OCI-LY1 (cell line): ENCODE data around the gene PPP1R12A.

Experiments
- CTCF ChIP-seq: fragments of 200-600 bp; sonication (generic), shearing (Covaris generic); IDR thresholded peaks from 2 replicates; pipeline ENCODE4 v1.5.1; 2017; ENCODE audit warnings: mild to moderate bottlenecking, antibody characterized with exemption, low read length, moderate library complexity, mixed read lengths
- EZH2 ChIP-seq: fragments of 200-600 bp; sonication (generic), shearing (Covaris generic); IDR thresholded peaks from 2 replicates; pipeline ENCODE4 v1.8.0; 2017; ENCODE audit warnings: borderline replicate concordance, mixed run types, mild to moderate bottlenecking, antibody characterized with exemption, low read length, moderate library complexity, mixed read lengths

- TF ChIP-seq CTCF (no peak), EZH2 (no peak)
These were observed 165.6 kb downstream of the PPP1R12A start for GRCh38 chr12:79769189-79769859.
